GM12874 (cell line): ENCODE data around the gene OR10G3.

Experiments used
- CTCF ChIP-seq: IDR thresholded peaks from 2 replicates; pipeline ENCODE4 v1.5.1; 2011; ENCODE audit warnings: low read depth, mild to moderate bottlenecking, control low read depth, low read length, moderate library complexity; ENCODE audit not compliant: insufficient read depth

The OR10G3 gene

GRCh38 chr14:21529515-21529914 is 50.4 kb downstream of the OR10G3 start:
- no peak for TF ChIP-seq CTCF

GRCh38 chr14:21528381-21529348 is 51.2 kb downstream of the OR10G3 start:
- TF ChIP-seq CTCF: no peak

GRCh38 chr14:21527318-21527679 is 52.6 kb downstream of the OR10G3 start:
- TF ChIP-seq CTCF: no peak

- no peak for TF ChIP-seq CTCF
Measured at GRCh38 chr14:21526672-21527317, 53.1 kb downstream of the OR10G3 start.

GRCh38 chr14:21525962-21526671 is 53.8 kb downstream of the OR10G3 start, which contains the start of gene SALL2:
Gene SALL2 (minus strand): TSS chr14:21526346. CDS start chr14:21526127, 219 bp downstream.
- TF ChIP-seq CTCF: no peak

GRCh38 chr14:21525571-21525961 is 54.3 kb downstream of the OR10G3 start:
- no peak for TF ChIP-seq CTCF
